ENCODE results near the gene CDK5RAP3.

CDK5RAP3 gene

DNA sequence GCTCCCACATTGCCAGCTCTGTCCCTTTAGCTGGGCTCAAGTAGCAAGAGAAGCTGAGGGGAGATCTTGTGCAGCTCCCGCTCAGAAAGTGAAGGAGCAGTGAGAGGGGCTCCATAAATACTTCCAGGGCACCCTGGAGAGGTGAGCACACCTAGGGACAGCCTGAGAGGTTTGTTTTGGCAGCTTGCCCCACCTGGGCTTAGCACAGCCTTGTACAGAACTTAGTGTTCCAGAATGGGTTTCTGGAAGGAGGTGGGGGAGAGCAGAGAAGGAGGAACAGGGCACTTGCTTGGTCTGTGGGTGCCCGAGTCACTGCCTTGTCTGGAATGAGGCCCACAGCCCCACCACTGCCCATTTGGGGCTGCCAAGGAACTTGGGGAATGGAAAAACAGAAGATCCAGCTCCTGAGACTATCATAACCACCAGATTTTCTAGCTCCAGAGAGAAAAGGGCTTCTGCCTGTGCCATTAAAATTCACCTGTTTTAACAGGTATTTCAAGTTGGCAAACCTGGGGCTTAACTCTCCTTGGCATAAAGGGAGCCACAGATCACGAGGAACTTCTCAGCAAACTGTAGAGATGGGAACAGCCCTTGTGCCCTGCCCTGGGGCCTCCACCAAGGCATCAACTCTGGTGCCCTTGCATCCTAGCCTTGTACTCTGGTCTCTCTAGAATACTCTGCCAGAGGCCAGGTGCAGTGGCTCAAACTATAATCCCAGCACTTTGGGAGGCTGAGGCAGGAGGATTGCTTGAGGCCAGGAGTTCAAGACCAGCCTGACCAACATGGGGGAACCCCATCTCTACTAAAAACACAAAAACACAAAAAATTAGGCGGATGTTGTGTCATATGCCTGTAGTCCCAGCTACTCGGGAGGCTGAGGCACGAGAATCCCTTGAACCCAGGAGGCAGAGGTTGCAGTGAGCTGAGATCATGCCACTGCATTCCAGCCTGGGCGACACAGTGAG is 15.1 kb upstream of the CDK5RAP3 start:
- no peak overlapping the region for H3K4me2 ChIP-seq
- H3K9me3 ChIP-seq (replicated peaks in 1 of 11), result no peaks in the 10 kb centered on the region
- H3K27ac ChIP-seq, result no peak overlapping the region
- no peaks in the 10 kb centered on the region for H3K27me3 ChIP-seq
- no peak overlapping the region for H3K4me3 ChIP-seq
- H3K4me1 ChIP-seq, result peaks cover 17 to 36% (median 20%) of the 10 kb centered on the region in 10 experiments
- no peak overlapping the region for H3K9ac ChIP-seq
- 0 out of 22 replicates have a peak, but pooled peaks cover 0 to 15% (median 0%) of the 10 kb centered on the region in 11 experiments for H4K20me1 ChIP-seq
- peaks cover 0 to 6% (median 0%) of the 10 kb centered on the region in 11 experiments; a peak in 3 of 22 replicates for H3K36me3 ChIP-seq
- no peak for TF ChIP-seq Cebpa-rat (IDR thresholded peaks at IDR 0.05)

DNA sequence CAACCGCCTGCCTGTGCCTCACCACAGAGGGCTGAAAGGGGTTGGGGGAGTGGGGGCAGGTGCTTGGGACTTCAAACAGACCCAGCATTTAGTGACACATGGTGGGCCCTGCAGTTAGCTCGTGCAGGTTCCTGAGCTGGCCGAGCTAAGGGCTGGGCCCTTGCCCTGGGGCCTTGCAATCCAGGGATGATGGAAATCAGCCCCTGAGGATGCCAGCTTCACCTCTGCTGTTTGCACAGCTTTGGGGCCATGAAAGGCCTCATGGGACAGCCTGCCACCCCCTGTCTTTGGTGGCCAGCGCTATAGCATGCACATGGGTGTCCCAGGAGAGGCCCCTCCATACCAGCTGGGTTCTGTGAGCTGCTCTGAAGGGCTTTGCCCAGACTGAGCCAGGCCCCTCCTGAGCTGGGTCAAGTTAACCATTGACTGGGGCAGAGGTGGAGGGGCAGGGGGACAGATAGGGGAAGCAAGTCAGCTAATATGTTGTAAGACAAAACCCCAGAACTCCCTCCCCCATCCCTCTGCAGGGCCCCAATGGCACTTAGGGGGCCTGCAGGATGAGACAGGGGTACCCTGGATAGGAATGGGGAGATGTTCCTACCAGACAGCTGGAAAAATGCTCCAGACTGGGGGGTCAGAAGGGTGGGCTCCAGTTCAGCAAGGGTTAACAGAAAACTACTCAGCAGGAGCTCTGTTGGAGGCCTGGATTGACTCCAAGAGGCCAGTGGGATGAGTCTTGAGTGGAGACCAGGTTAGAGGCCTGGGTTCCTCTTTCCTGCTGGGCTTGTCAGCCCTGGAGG is 13.9 kb upstream of the CDK5RAP3 start:
- Histone ChIP-seq H3K4me2 (peak overlapping the region in 8 of 11 experiments; percentile 17 to 57 (median 42); a peak in 12 of 22 replicates), H3K4me3 (no peak overlapping the region), H4K20me1 (0 out of 22 replicates have a peak, but pooled peaks cover 0 to 15% (median 0%) of the 10 kb centered on the region in 11 experiments), H3K27ac (no peak overlapping the region), H3K4me1 (peaks cover 6 to 36% (median 19%) of the 10 kb centered on the region in 10 experiments), H3K27me3 (no peaks in the 10 kb centered on the region), H3K36me3 (no peaks in the 10 kb centered on the region; a peak in 3 of 22 replicates), H3K9ac (no peak overlapping the region), H3K9me3 (replicated peaks in 1 of 11) (no peaks in the 10 kb centered on the region)
- no peak for TF ChIP-seq Cebpa-rat (IDR thresholded peaks at IDR 0.05)

DNA sequence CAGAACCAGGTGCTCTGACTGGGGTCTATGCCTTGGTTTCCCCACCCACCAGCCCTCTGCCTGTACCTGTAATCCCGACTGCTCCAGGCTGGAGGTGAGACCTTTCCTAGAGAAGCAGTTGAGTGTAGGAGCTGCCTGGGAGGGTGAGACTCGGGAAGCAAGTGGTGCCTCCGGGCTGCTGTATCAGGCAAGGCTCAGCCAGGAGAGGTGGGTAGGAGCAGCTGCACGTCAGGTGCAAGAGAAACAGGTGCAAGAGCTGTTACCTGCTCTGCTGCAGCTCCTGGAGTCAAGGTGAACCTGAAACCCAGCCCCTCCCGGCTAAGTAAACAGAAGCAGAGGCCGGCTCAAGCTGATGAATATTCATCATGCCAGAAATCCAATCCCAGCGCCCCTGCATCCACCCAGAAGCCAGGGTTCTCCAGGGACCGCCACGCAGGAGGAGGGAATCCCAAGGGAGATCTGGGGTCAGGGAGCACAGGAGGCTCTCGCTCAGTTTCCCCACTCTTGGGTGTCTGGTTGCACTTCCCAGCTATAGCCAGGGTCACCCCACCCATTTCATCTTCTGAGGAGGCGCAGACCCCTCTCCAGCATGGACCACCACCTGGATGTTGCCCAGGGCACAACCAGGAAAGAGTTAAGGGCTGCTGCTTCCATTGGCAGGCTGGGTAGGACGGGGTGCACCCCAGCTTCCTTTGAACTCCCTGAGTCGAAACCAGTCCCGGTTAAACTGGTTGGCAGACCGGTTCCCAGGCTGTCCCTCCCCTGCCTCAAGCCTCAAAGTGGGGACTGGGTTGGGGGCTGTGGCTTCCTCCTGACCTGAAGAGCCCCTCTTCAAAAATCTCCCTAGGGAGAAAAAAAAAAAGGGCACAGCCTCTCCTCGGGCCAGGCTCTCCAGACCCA is 13.1 kb upstream of the CDK5RAP3 start, which contains the start of gene PRR15L:
Gene PRR15L (minus strand): TSS at position 293 of the 900 bp plus-strand sequence. CDS start 4,649 bp downstream, outside the sequence.
- H3K27ac ChIP-seq, result no peak within 1 kb of the TSS
- no peak for TF ChIP-seq Cebpa-rat (IDR thresholded peaks at IDR 0.05)

DNA sequence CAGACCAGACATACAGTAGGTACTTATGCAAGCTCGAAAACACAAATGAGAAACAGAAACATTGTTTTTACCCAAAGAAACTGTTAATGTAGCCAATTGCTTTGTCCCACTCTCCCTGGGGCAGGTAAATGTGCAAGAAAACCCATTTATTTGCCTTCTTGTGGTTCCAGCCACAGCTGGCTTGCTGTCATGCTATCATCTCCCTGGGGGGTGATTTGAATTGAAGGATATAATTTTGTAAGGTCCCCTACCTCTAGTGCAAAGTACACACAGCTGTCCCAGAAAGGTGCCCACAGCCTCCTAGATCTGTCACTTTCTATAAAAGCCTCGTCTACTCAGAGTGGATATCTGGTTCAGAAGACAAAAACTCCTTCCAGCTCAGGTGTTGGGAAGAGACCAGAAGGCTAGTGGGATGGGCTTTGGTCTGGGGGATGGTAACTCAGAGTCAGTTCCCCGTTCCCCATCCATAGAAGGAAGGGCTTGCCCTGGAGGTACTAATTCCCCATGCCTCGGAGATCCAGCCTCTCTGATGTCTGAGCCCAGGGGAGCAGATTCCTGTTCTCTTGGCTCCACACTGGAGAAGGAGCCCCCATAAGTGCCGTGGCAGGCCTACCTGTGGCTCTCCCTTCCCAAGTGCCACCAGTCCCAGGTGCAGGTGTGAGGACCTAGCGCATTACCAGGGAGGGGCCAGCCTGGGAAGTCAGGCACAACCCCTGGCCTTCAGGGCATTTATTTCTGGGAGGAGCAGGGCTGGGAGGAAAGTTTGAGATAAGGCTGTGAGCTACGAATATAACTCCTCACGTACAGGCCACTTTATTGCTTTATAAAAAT is 10.9 kb upstream of the CDK5RAP3 start:
- no peak for TF ChIP-seq Cebpa-rat (IDR thresholded peaks at IDR 0.05)
- H3K4me2 ChIP-seq, result no peak overlapping the region
- H3K9ac ChIP-seq, result no peak overlapping the region
- no peaks in the 10 kb centered on the region for H3K27me3 ChIP-seq
- H3K4me1 ChIP-seq, result peaks cover 0 to 36% (median 19%) of the 10 kb centered on the region in 10 experiments; a peak in 14 of 20 replicates
- no peak overlapping the region for H3K27ac ChIP-seq
- H3K4me3 ChIP-seq, result no peak overlapping the region
- H4K20me1 ChIP-seq, result 0 out of 22 replicates have a peak, but pooled peaks cover 0 to 15% (median 0%) of the 10 kb centered on the region in 11 experiments
- no peaks in the 10 kb centered on the region for H3K9me3 ChIP-seq (replicated peaks in 1 of 11)
- H3K36me3 ChIP-seq, result no peaks in the 10 kb centered on the region; a peak in 1 of 22 replicates

More for the DNA sequence above, 13.1 kb upstream of the CDK5RAP3 start, which contains the start of gene PRR15L:
- peak within 1 kb of the TSS in 8 of 11 experiments; percentile 17 to 57 (median 42); a peak in 13 of 22 replicates for H3K4me2 ChIP-seq
- no peaks in the 10 kb centered on the region; a peak in 2 of 22 replicates for H3K36me3 ChIP-seq
- H3K27me3 ChIP-seq, result no peaks in the 10 kb centered on the region
- H3K9ac ChIP-seq, result no peak within 1 kb of the TSS
- peaks cover 0 to 36% (median 19%) of the 10 kb centered on the region in 10 experiments; a peak in 14 of 20 replicates for H3K4me1 ChIP-seq
- H3K9me3 ChIP-seq (replicated peaks in 1 of 11), result no peaks in the 10 kb centered on the region
- no peak within 1 kb of the TSS for H3K4me3 ChIP-seq
- 0 out of 22 replicates have a peak, but pooled peaks cover 0 to 15% (median 0%) of the 10 kb centered on the region in 11 experiments for H4K20me1 ChIP-seq

DNA sequence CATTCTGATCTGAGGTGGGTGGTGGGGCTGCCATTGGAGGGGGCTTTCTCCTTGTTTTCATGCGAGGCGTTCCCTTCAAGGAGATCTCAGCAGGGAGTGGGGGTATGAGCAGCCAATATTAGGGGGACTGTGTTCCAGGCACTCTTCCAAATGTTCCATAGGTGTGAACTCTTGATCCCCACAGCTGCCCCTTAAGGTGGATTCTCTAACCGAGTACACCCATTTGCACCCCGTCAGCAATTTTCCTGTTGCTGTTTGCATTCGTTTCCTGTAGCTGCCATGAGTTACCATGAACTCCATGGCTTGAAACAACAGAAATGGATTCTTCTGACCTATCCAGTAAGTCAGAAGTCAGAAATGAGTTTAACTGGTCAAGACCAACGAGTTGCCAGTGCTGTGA is 9.5 kb upstream of the CDK5RAP3 start:
- Histone ChIP-seq H3K4me2 (no peak overlapping the region), H4K20me1 (0 out of 22 replicates have a peak, but pooled peaks cover 0 to 15% (median 0%) of the 10 kb centered on the region in 11 experiments), H3K27me3 (no peaks in the 10 kb centered on the region), H3K9ac (no peak overlapping the region), H3K36me3 (no peaks in the 10 kb centered on the region), H3K27ac (no peak overlapping the region), H3K9me3 (replicated peaks in 1 of 11) (no peaks in the 10 kb centered on the region), H3K4me3 (no peak overlapping the region), H3K4me1 (peaks cover 0 to 31% (median 19%) of the 10 kb centered on the region in 10 experiments; a peak in 14 of 20 replicates)
- TF ChIP-seq Cebpa-rat (IDR thresholded peaks at IDR 0.05), result no peak

DNA sequence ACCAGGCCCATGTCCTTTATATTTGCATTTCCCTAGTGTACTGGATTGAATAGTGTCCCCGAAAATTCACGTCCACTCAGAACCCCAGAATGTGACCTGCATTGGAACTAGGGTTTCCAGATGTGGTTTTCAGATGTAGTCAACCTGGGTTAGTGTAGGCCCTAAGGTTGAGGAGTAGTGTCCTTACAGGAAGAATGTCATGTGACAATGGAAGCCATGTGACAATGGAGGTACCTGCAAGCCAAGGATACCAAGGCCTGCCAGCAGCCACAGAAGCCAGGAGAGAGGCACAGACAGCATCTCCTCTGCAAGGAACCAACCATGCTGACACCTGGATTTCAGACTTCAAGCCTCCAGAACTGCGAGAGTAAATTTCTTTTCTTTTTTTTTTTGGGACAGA is 8.0 kb upstream of the CDK5RAP3 start:
- no peak overlapping the region for H3K9ac ChIP-seq
- no peak for TF ChIP-seq Cebpa-rat (IDR thresholded peaks at IDR 0.05)
- no peak overlapping the region for H3K4me3 ChIP-seq
- H3K9me3 ChIP-seq (replicated peaks in 1 of 11), result no peaks in the 10 kb centered on the region
- H4K20me1 ChIP-seq, result 0 out of 22 replicates have a peak, but pooled peaks cover 0 to 5% (median 0%) of the 10 kb centered on the region in 11 experiments
- no peaks in the 10 kb centered on the region for H3K27me3 ChIP-seq
- no peak overlapping the region for H3K4me2 ChIP-seq
- no peak overlapping the region for H3K27ac ChIP-seq
- H3K4me1 ChIP-seq, result peaks cover 0 to 16% (median 5%) of the 10 kb centered on the region in 10 experiments; a peak in 13 of 20 replicates
- no peaks in the 10 kb centered on the region for H3K36me3 ChIP-seq

DNA sequence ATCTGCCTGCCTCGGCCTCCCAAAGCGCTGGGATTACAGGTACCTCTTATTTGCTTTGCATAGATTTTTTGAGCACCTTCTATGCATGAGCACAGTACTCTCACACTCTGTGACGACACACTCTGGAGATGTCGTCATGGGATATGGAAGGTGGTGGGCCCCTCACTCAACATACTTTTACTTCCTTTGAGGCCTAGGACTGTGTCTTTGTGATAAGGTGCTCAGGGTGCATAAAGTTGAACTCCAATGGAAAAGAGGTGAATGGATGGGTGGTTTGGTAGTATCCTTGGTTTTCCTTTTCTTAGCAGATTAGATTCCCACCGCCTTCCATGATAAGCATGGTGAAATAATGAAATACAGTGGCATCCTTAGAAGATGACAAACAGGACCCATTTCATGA is 6.1 kb upstream of the CDK5RAP3 start:
- Histone ChIP-seq H3K27ac (no peak overlapping the region), H3K4me2 (no peak overlapping the region), H3K4me1 (peaks cover 0 to 7% (median 2%) of the 10 kb centered on the region in 10 experiments; a peak in 8 of 20 replicates)

More for the DNA sequence above, 6.1 kb upstream of the CDK5RAP3 start:
- Histone ChIP-seq H3K27me3 (no peaks in the 10 kb centered on the region), H3K4me3 (no peak overlapping the region), H3K9ac (no peak overlapping the region), H3K9me3 (replicated peaks in 1 of 11) (no peaks in the 10 kb centered on the region), H4K20me1 (no peaks in the 10 kb centered on the region), H3K36me3 (no peaks in the 10 kb centered on the region)
- TF ChIP-seq Cebpa-rat (IDR thresholded peaks at IDR 0.05), result no peak
